NCI-H345 treated with DMSO at 0.1 percent for 48 hours (cell line): Measurements from ENCODE around the gene CYP2A7.
"Not testable (repeated sequence)": the region's sequence is repeated elsewhere in the genome, so short reads cannot be mapped to it uniquely, and the experiment has no call there.

Experiments
- DNase-seq: peaks from one replicate; lab custom pipeline; 2025; ENCODE audit not compliant: unreplicated experiment; lab: John Stamatoyannopoulos, UW

Gene CYP2A7

GRCh38 chr19:40842997-40843652, 38.9 kb downstream of the CYP2A7 start:
- not testable (repeated sequence) for DNase-seq

GRCh38 chr19:40842012-40842411, 40.0 kb downstream of the CYP2A7 start:
- DNase-seq = not testable (repeated sequence)

DNA sequence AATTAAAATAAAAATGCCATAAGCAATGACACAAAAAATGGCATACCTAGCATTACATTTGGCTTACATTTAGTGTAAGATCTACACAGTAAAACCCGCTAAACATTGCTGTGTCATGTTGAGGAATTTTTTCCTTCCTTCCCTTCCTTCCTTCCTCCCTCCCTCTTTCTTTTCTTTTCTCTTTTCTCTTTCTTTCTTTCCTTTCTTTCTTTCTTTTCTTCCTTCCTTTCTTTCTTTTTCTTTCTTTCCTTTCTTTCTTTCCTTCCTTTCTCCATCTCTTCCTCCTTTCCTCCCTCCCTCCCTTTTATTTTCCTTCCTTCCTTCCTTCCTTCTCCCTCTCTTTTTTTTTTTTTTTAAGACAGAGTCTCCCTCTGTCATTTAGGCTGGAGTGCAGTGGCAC, 43.6 kb downstream of the CYP2A7 start:
- DNase-seq = not testable (repeated sequence)

- DNase-seq = no peak
Measured at GRCh38 chr19:40836754-40837429, 45.1 kb downstream of the CYP2A7 start.

- DNase-seq = not testable (repeated sequence)
Measured at GRCh38 chr19:40833728-40834533, 48.1 kb downstream of the CYP2A7 start.

- DNase-seq = not testable (repeated sequence)
Measured at GRCh38 chr19:40832431-40832790, 49.6 kb downstream of the CYP2A7 start.

DNA sequence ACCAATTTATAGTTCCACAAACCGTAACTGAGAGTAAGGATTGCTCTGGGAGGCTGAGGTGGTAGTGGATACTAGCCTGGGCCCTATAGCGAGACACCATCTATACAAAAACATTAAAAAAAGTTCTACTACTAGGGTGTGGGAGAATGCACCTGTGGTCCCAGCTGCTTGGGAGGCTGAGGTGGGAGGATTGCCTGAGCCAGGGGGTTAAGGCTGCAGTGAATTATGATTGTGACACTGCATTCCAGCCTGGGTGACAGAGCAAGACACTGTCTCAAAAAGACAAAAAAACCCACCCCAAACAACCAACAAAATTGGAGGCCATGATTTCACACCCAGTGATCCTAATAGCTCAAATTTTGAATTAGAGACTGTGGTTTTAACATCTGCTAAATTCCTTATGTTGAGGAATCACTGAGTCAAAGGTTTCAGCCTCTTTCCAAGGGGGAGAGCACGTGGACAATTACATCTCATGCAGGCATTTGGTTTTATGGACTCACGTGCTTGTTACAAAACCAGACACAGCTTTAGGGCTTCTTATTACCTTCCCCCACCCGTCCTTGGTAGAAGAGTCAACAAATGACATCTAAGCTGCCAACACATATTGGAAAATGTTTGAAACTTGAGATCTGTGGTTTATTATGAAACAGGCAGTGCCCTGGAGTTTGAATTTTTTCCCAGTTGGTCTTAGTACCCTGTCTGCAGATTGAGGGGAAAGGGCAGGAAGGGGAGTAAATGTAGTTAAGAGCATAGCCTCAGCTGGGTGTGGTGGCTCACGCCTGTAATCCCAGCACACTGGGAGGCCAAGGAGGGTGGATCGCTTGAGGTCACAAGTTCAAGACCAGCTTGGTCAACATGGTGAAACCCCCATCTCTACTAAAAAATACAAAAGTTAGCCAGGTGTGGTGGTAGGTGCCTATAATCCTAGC, 50.3 kb downstream of the CYP2A7 start:
- DNase-seq = no peak

DNA sequence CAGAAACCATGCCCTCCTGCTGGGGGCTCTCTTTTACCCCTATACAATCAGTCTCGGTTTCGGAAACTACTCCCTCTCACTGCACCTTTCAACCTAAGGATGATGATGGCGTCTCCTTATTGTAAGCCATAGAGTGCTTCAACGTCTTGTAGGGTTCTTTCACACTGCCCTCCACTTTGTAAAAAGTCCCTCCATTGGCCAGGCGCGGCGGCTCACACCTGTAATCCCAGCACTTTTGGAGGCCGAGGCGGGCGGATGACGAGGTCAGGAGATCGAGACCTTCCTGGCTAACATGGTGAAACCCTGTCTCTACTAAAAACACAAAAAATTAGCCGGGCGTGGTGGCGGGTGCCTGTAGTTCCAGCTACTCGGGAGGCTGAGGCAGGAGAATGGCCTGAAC, 51.3 kb downstream of the CYP2A7 start:
- not testable (repeated sequence) for DNase-seq

DNA sequence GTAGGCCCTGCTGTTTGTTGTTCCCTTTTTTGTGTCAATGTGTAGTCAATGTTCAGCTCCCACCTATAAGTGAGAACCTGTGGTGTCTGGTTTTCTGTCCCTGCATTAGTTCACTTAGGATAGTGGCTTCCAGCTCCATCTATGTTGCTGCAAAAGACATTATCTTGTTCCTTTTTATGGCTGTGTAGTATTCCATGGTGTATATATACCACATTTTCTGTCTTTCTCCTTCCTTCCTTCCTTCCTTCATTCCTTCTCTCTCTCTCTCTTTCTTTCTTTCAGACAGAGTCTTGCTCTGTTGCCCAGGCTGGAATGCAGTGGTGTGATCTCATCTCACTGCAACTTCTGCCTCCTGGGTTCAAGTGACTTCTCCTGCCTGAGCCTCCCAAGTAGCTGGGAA, 52.8 kb downstream of the CYP2A7 start:
- no peak for DNase-seq

- DNase-seq = no peak
Measured at GRCh38 chr19:40827386-40828247, 54.4 kb downstream of the CYP2A7 start.

DNA sequence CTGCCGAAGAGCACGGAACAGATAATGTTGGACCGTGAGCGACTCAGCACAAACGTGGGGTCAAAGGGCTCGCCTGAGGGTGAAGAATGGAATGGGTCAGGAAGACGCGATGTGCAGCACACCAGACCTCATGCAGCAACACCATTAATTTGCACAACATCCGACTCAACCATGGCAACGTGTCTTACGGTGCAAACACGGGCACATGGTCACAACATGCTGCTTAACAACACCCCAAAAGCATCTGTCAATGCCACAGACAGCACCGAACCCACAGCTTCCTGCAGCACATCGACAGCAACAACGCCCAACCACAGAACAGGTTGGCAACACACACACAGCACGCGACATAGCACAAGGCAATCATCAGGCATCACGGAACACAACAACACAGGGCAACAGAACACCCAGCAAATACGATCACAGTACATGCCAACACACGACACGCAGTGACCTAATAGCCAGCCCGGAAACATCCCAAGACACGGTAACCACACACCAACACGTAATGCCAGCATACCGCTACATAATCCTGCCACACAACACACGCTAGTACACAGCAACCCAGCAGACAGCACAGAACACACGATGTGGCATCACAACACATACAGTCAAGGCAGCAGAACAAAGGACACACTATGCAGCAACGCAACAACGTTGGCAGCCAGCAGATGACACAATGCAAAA, 55.2 kb downstream of the CYP2A7 start:
- not testable (repeated sequence) for DNase-seq

- not testable (repeated sequence) for DNase-seq
Measured at GRCh38 chr19:40826312-40826698, 55.7 kb downstream of the CYP2A7 start.

DNA sequence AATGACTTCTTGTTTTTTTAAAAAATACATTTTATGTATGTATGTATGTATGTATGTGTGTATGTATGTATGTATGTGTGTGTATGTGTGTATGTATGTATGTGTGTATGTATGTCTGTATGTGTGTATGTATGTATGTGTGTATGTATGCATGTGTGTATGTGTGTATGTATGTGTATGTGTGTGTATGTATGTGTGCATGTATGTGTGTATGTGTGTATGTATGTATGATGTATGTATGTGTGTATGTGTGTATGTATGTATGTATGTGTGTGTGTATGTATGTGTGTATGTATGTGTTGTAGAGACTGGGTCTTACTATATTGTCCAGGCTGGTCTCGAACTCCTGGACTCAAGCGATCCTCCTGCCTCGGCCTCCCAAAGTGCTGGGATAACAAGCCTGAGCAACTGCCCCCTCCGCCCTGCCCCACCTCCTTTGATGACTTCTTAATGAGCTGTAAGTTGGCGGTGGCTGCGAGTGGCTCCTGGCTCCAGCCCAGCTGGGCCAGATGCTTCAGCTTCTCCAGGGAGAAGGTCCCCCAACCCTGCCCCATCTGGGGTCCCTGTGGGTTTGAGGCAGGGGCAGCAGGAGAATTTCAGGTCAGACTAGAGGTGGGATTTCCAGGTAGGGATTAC, 56.5 kb downstream of the CYP2A7 start:
- not testable (repeated sequence) for DNase-seq
